Kidney (tissue), 14 donors: ENCODE data around the gene BCL2L11. TPM values are rescaled to one million over a fixed set of nuclear protein-coding genes. Genes with fewer than 3 reads are reported as not detected.

Experiments
- DNase-seq, 5 donors: peaks; one replicate each; pipeline ENCODE4 v3.0.0-alpha.2; 2013 to 2020
- FAIRE-seq: peaks from 2 replicates; lab custom pipeline; 2012; peaks lifted over from hg19 to GRCh38; lab: Jason Lieb, UNC
- H3K27ac ChIP-seq, 2 donors: one replicate each; pipeline ENCODE4 v1.7.0; 2013; ENCODE audit warnings: low read depth in 2 of 2, low read length in 2 of 2, inconsistent platforms in 1 of 2
- H3K27me3 ChIP-seq: one replicate; pipeline ENCODE4 v1.7.1; 2013; ENCODE audit warnings: low read length, inconsistent platforms; ENCODE audit not compliant: control insufficient read depth, insufficient read depth
- H3K36me3 ChIP-seq, 3 donors: one replicate each; pipeline versions ENCODE4 v1.7.0 to v1.7.1; 2013; ENCODE audit warnings: low read length in 3 of 3, control low read depth in 1 of 3, inconsistent platforms in 1 of 3; ENCODE audit not compliant: insufficient read depth in 3 of 3, control insufficient read depth in 2 of 3
- H3K4me1 ChIP-seq, 3 donors: one replicate each; pipeline versions ENCODE4 v1.7.0 to v1.7.1; 2013; ENCODE audit warnings: low read length in 3 of 3, inconsistent platforms in 1 of 3, low read depth in 1 of 3; ENCODE audit not compliant: control insufficient read depth in 2 of 3, insufficient read depth in 2 of 3
- H3K4me3 ChIP-seq, 3 donors: one replicate each; pipeline versions ENCODE4 v1.7.0 to v1.8.1; 2013; ENCODE audit warnings: low read length in 3 of 3, control low read depth in 1 of 3, inconsistent platforms in 1 of 3
- H3K9ac ChIP-seq, 3 donors: one replicate each; pipeline versions ENCODE4 v1.7.0 to v1.7.1; 2013; ENCODE audit warnings: low read length in 3 of 3, control low read depth in 1 of 3, inconsistent platforms in 1 of 3
- H3K9me3 ChIP-seq, 3 donors: one replicate each; pipeline versions ENCODE4 v1.7.0 to v1.7.1; 2013; ENCODE audit warnings: low read length in 3 of 3, control low read depth in 1 of 3, inconsistent platforms in 1 of 3; ENCODE audit not compliant: control insufficient read depth in 2 of 3, insufficient read depth in 1 of 3
- intact Hi-C: fragments of 100-400 bp; cut with DNase I; formaldehyde crosslinking; loops from one replicate; pipeline ENCODE4 v1.11.1; 2022
- polyA plus RNA-seq: library from polyadenylated mRNA; stranded (reverse); fragments of 350-450 nt; fragmentation: Illumina TruSeq; extraction: RNeasy Lipid Tissue Mini Kit (QIAGEN cat#74804); gene quantifications from one replicate; pipeline ENCODE4 v1.2.3, GENCODE V29; 2014; ENCODE audit warnings: low read depth, low replicate concordance; ENCODE audit not compliant: insufficient read depth
- total RNA-seq: library from RNA; stranded (reverse); fragmentation: NEBNext Ultra II Directional; extraction: Animal tissue kit (Norgen Biotek cat#: 25700); gene quantifications from one replicate; pipeline ENCODE4 v1.2.1, GENCODE V29; 2021
- TF ChIP-seq, protein P1 (sequence below): IDR thresholded peaks from 3 replicates; pipeline ENCODE4 v1.5.1; 2012; ENCODE audit warnings: mild to moderate bottlenecking, moderate library complexity, borderline replicate concordance; ENCODE audit not compliant: insufficient read depth; ENCODE audit errors: extremely low read depth
- donor health status: control.
- donor health status: control.
- donor health status: control.
- donor health status: control.
- donor health status: control.
- donor health status: DM: yes; HTN: yes; CAD: no.
- donor health status: Normal renal cell carcinoma (clear cell type).

The BCL2L11 gene
- total and polyA plus RNA-seq, 2 donors from 2014 or later, result 6.5 to 32.7 TPM

DNA sequence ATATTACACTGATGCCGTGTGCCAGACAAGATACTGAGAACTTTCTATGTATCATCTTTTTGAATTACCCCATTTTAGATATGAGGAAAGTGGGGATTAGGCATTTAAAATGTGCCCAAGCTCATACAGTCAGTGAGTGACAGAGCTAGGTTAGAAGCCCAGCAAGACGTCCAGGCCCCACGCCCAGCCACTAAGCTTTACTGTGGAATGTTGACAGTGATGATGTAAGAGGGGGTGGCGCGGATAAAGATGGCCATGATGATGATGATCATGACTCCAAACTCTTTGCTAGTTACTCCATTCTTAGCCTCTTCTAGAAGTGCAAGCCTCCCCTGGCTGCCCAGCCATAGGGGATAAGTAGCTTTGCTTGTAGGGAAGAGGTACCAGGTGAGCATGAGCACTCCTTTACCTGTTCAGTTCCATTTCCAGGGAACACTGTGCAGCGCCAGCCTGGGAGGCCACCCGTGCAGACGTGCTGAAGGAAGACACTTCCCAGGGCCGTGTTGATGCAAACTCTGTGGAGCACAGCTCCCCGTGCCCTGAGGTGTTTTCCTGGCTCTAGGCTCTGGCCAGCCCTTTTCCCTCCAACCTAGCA lies 65.5 kb downstream of the BCL2L11 start:
- peak overlapping the region in 1 of 2 donors; percentile 40 for H3K27ac ChIP-seq
- FAIRE-seq, result no peak

DNA sequence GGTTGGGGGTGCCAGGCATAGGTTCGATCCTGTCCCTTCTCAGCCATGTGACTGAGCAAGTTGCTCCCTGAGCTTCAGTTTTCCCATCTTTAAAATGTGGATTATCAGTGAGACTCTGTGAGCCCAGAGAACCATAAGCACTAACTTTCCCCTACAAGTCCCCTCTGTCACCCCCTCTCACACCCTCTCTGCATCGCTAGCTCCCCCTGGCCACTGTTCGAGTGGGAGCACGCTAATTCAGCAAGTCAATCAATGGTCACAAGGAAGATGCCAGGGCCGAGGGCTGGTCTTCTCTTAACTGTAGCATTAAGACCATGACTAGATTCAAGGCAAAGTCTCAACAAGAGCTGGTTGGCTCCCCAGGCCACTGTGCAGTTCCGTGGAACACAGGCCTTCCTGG lies 66.2 kb downstream of the BCL2L11 start:
- H3K9me3 ChIP-seq, result no peaks in the 10 kb centered on the region
- no peaks in the 10 kb centered on the region for H3K27me3 ChIP-seq
- FAIRE-seq (no peak), DNase-seq (no peak)
- H3K4me3 ChIP-seq, result no peak overlapping the region
- H3K9ac ChIP-seq, result no peak overlapping the region
- intact Hi-C loops, result no loop called here
- no peak overlapping the region for H3K27ac ChIP-seq
- TF ChIP-seq, protein P1, sequence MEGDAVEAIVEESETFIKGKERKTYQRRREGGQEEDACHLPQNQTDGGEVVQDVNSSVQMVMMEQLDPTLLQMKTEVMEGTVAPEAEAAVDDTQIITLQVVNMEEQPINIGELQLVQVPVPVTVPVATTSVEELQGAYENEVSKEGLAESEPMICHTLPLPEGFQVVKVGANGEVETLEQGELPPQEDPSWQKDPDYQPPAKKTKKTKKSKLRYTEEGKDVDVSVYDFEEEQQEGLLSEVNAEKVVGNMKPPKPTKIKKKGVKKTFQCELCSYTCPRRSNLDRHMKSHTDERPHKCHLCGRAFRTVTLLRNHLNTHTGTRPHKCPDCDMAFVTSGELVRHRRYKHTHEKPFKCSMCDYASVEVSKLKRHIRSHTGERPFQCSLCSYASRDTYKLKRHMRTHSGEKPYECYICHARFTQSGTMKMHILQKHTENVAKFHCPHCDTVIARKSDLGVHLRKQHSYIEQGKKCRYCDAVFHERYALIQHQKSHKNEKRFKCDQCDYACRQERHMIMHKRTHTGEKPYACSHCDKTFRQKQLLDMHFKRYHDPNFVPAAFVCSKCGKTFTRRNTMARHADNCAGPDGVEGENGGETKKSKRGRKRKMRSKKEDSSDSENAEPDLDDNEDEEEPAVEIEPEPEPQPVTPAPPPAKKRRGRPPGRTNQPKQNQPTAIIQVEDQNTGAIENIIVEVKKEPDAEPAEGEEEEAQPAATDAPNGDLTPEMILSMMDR, result no peak
- H3K4me1 ChIP-seq, result peaks cover 0 to 16% (median 14%) of the 10 kb centered on the region in 3 donors
- H3K36me3 ChIP-seq, result no peaks in the 10 kb centered on the region

More for the DNA sequence above, 65.5 kb downstream of the BCL2L11 start:
- intact Hi-C loops, result no loop called here
- H3K4me3 ChIP-seq, result no peak overlapping the region
- no peaks in the 10 kb centered on the region for H3K36me3 ChIP-seq
- TF ChIP-seq, protein P1, result no peak
- no peak for DNase-seq
- no peaks in the 10 kb centered on the region for H3K9me3 ChIP-seq
- H3K4me1 ChIP-seq, result peaks cover 0 to 16% (median 14%) of the 10 kb centered on the region in 3 donors
- H3K27me3 ChIP-seq, result no peaks in the 10 kb centered on the region
- no peak overlapping the region for H3K9ac ChIP-seq

DNA sequence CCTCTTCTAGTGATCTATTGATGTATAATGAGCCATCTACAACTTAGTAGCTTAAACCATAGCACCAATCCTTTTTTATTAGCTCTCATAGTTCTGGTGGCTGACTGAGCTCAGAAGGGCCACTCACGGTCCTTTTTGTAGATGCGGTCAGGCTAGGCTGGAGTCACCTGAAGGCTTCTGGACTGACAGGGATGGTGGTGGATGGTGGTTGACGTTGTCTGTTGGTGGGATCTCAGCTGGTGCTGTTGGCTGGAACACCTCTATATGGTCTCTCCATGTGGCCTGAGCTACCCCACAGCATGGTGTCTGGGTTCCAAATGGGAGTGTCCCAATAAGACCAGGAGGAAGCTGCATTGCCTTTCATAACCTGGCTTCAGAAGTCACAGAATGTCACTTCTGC lies 68.0 kb downstream of the BCL2L11 start:
- no peaks in the 10 kb centered on the region for H3K27me3 ChIP-seq
- peaks cover 0 to 16% (median 14%) of the 10 kb centered on the region in 3 donors for H3K4me1 ChIP-seq
- no peak overlapping the region for H3K27ac ChIP-seq
- TF ChIP-seq, protein P1, result no peak
- H3K36me3 ChIP-seq, result no peaks in the 10 kb centered on the region
- DNase-seq, result no peak
- H3K9me3 ChIP-seq, result no peaks in the 10 kb centered on the region
- H3K4me3 ChIP-seq, result no peak overlapping the region
- no peak overlapping the region for H3K9ac ChIP-seq
- intact Hi-C loops, result no loop called here
- FAIRE-seq, result no peak
